Left ventricle myocardium superior (tissue), 1 donor: ENCODE measurements around the gene BMP8B. TPM values are rescaled to one million over a fixed set of nuclear protein-coding genes. Genes with fewer than 3 reads are reported as not detected.
"Not testable (repeated sequence)": the region's sequence is repeated elsewhere in the genome, so short reads cannot be mapped to it uniquely, and the experiment has no call there.

Experiments
- ATAC-seq: fragments of 200-7000 bp; cut with Tn5 transposase; one replicate; pipeline ENCODE4 v1.9.1; 2020; ENCODE audit warnings: mild to moderate bottlenecking, moderate library complexity
- DNase-seq: peaks from one replicate; pipeline ENCODE4 v3.0.0-alpha.2; 2020
- intact Hi-C: fragments of 100-400 bp; cut with micrococcal nuclease; formaldehyde crosslinking; loops from one replicate; pipeline ENCODE4 v1.11.0; 2022
- total RNA-seq: library from RNA; stranded (reverse); fragmentation: NEBNext Ultra II Directional; extraction: Animal tissue kit (Norgen Biotek cat#: 25700); gene quantifications from one replicate; pipeline ENCODE4 v1.2.1, GENCODE V29; 2021
- donor health status: DM: no; HTN: yes; CAD: no; lungs with severe emphysema.

Gene BMP8B
- total RNA-seq, 1 donor from 2014 or later: 0.40 TPM

- intact Hi-C loops, DNase-seq, ATAC-seq: not testable (repeated sequence)
These were observed 6.0 kb downstream of the BMP8B start for GRCh38 chr1:39782685-39783084.

- intact Hi-C loops: no loop called here
- DNase-seq: no peak
- ATAC-seq: no peak
These were observed 6.6 kb downstream of the BMP8B start for GRCh38 chr1:39782103-39782502.

- ATAC-seq (no peak), DNase-seq (no peak)
- intact Hi-C loops: no loop called here
These were observed 7.3 kb downstream of the BMP8B start for GRCh38 chr1:39781349-39781715.

- DNase-seq (no peak), ATAC-seq (no peak)
- intact Hi-C loops: no loop called here
These were observed 8.8 kb downstream of the BMP8B start for GRCh38 chr1:39779821-39780220.

- ATAC-seq (no peak), DNase-seq (no peak)
- intact Hi-C loops: no loop called here
These were observed 9.5 kb downstream of the BMP8B start for GRCh38 chr1:39779137-39779536.

GRCh38 chr1:39778463-39779099 is 10.1 kb downstream of the BMP8B start:
- ATAC-seq, intact Hi-C loops, DNase-seq: not testable (repeated sequence)

GRCh38 chr1:39777896-39778295 is 10.8 kb downstream of the BMP8B start:
- DNase-seq, ATAC-seq, intact Hi-C loops: not testable (repeated sequence)

- DNase-seq (no peak), ATAC-seq (no peak)
- intact Hi-C loops: no loop called here
These were observed 11.4 kb downstream of the BMP8B start for GRCh38 chr1:39777306-39777705.

GRCh38 chr1:39776886-39777285 is 11.8 kb downstream of the BMP8B start:
- ATAC-seq (no peak), DNase-seq (no peak)
- intact Hi-C loops: no loop called here

- no peak for ATAC-seq
- intact Hi-C loops: no loop called here
- DNase-seq: no peak
These were observed 12.3 kb downstream of the BMP8B start for GRCh38 chr1:39776400-39776713.

- ATAC-seq, intact Hi-C loops, DNase-seq: not testable (repeated sequence)
These were observed 12.8 kb downstream of the BMP8B start for GRCh38 chr1:39775676-39776399.

GRCh38 chr1:39775141-39775540 is 13.5 kb downstream of the BMP8B start:
- DNase-seq, ATAC-seq, intact Hi-C loops: not testable (repeated sequence)

GRCh38 chr1:39773369-39773979 is 15.2 kb downstream of the BMP8B start:
- DNase-seq, intact Hi-C loops, ATAC-seq: not testable (repeated sequence)

GRCh38 chr1:39771022-39771532 is 17.6 kb downstream of the BMP8B start, which contains the start of gene OXCT2:
OXCT2 (minus strand) TSS chr1:39771348; CDS start chr1:39771255, 93 bp downstream.
- DNase-seq, intact Hi-C loops: not testable (repeated sequence)
- ATAC-seq: peak; percentile 55

GRCh38 chr1:39770100-39771021 is 18.3 kb downstream of the BMP8B start:
- ATAC-seq: peak; percentile 47
- not testable (repeated sequence) for DNase-seq

GRCh38 chr1:39769502-39769901 is 19.2 kb downstream of the BMP8B start:
- DNase-seq, ATAC-seq, intact Hi-C loops: not testable (repeated sequence)

More at GRCh38 chr1:39770100-39771021, 18.3 kb downstream of the BMP8B start:
- intact Hi-C loops: not testable (repeated sequence)

- ATAC-seq, DNase-seq, intact Hi-C loops: not testable (repeated sequence)
These were observed 22.2 kb downstream of the BMP8B start for GRCh38 chr1:39766466-39766865.

- intact Hi-C loops, ATAC-seq: not testable (repeated sequence)
These were observed 24.2 kb downstream of the BMP8B start for GRCh38 chr1:39764512-39764911.

More at GRCh38 chr1:39764512-39764911, 24.2 kb downstream of the BMP8B start:
- not testable (repeated sequence) for DNase-seq
